ENCODE data around the gene KCTD1. TPM values are rescaled to one million over a fixed set of nuclear protein-coding genes. Genes with fewer than 3 reads are reported as not detected.

KCTD1 gene
- total and polyA plus RNA-seq, 2 of the 4 experiments (the other 2 are of a cell fraction): 5.0 to 5.8 TPM

- Histone ChIP-seq H3K9me1 (ENCODE audit: insufficient read depth, low read length) (peaks cover 5% of the 10 kb centered on the region; the same call in 1 of the 2 replicates), H2BK5ac (ENCODE audit: low read depth, low read length, poor library complexity, severe bottlenecking) (no peak overlapping the region), H3K27ac (ENCODE audit: insufficient read depth, low read length) (peak overlapping the region; percentile 16; the same call in 1 of the 2 replicates), H2BK15ac (ENCODE audit: low read depth, low read length) (no peak overlapping the region), H3K36me3 (ENCODE audit: control insufficient read depth, insufficient read depth, low read length) (no peaks in the 10 kb centered on the region), H2AFZ (replicated peaks; ENCODE audit: low read length, poor library complexity) (peak overlapping the region; percentile 95), H3K4me3 (ENCODE audit: insufficient read depth, low read depth, low read length) (peak overlapping the region; percentile 69), H3K4ac (ENCODE audit: low read depth, low read length) (peak overlapping the region; percentile 61; the same call in 1 of the 2 replicates), H3K18ac (ENCODE audit: low read depth, low read length) (no peak overlapping the region), H3K9ac (ENCODE audit: low read depth, low read length) (peak overlapping the region; percentile 47), H3K79me1 (ENCODE audit: low read depth in 1 of 2, low read length in 2 of 2) (peaks cover 16 to 23% of the 10 kb centered on the region in 2 experiments), H3K27me3 (ENCODE audit: control insufficient read depth, insufficient read depth, low read length) (peaks cover 28% of the 10 kb centered on the region), H2BK20ac (ENCODE audit: low read depth, low read length) (no peak overlapping the region), H4K8ac (ENCODE audit: low read depth in 2 of 2, low read length in 2 of 2) (peak overlapping the region in 1 of 2 experiments; percentile 59; a peak in 1 of 4 replicates), H3K14ac (replicated peaks; ENCODE audit: low read depth, low read length) (0 out of 2 replicates have a peak overlapping the region, but pooled peaks have one; percentile 42), H4K5ac (ENCODE audit: low read depth, low read length) (no peak overlapping the region), H3K9me3 (ENCODE audit: control insufficient read depth, insufficient read depth, low read length) (no peaks in the 10 kb centered on the region), H3K4me1 (ENCODE audit: control insufficient read depth, insufficient read depth, low read length) (peaks cover 6% of the 10 kb centered on the region), H2BK120ac (ENCODE audit: low read depth, low read length) (peak overlapping the region; percentile 45; the same call in 1 of the 2 replicates), H2AK5ac (ENCODE audit: low read depth, low read length) (no peak overlapping the region), H3K4me2 (ENCODE audit: low read depth, low read length) (peak overlapping the region; percentile 77), H3K23ac (ENCODE audit: low read depth, low read length) (no peak overlapping the region), H2AK9ac (replicated peaks; ENCODE audit: low read depth, low read length, poor library complexity) (peak overlapping the region; percentile 31), H4K20me1 (ENCODE audit: insufficient read depth, low read length) (peaks cover 13% of the 10 kb centered on the region; the same call in 1 of the 2 replicates), H4K91ac (ENCODE audit: insufficient read depth, low read depth, low read length) (no peak overlapping the region; the same call in 1 of the 2 replicates), H3K56ac (ENCODE audit: extremely low read depth, insufficient read depth, low read length) (no peak overlapping the region)
- intact Hi-C loops (cut with micrococcal nuclease): loop anchor here (1.0 to 5.0 kb wide), 7 partner anchors 67 to 241 kb away; no protein-coding TSS in a partner anchor
- DNase-seq: peak; percentile 84
- WGBS, 2 experiments (ENCODE audit: extremely low coverage in 2 of 2, insufficient read length in 1 of 2): 6% methylated on average over 16 of the region's 84 CpGs; no CpG with 5 or more reads in 1 of the 2 experiments
- TF ChIP-seq SMC3 (IDR thresholded peaks at IDR 0.05; ENCODE audit: low read depth, low read length) (no peak), RAD21 (IDR thresholded peaks at IDR 0.05; ENCODE audit: low read length) (peak; percentile 35), CTCF (conservative IDR thresholded peaks at IDR 0.05; ENCODE audit: low read depth, low read length) (peak; percentile 48)
- POLR2A ChIA-PET (ENCODE audit: unreplicated experiment): no interaction called here
- ATAC-seq (ENCODE audit: low read depth): peak; percentile 59
- in situ Hi-C loops (cut with MboI; ENCODE audit: low sequenced_read_pairs): loop anchor here (10.0 kb wide), 1 partner anchor 63 kb away; no protein-coding TSS in a partner anchor
- CTCF ChIA-PET: interaction anchor here (0.5 to 1.6 kb wide), 9 partner anchors 22 to 455 kb away, joined by 3 to 5 read pairs (median 3); no protein-coding TSS in a partner anchor
- dilution Hi-C loops (cut with HindIII; ENCODE audit: low sequenced_read_pairs, unreplicated experiment): no loop called here
- BruUV-seq (replicated peaks): no TSS peak
These were observed 523 bp downstream of the KCTD1 start for GRCh38 chr18:26547646-26548414.
